Thoracic aorta (tissue), 2 donors: ENCODE results near the gene ETFDH. TPM values are rescaled to one million over a fixed set of nuclear protein-coding genes. Genes with fewer than 3 reads are reported as not detected.
A peak's percentile ranks its signal among the peaks of the same experiment; 100 is the strongest.

Source experiments
- ATAC-seq: fragments of 150-250 bp; one replicate; pipeline ENCODE4 v1.8.0; 2017; ENCODE audit warnings: low read depth; ENCODE audit not compliant: insufficient number of reproducible peaks, low FRiP score
- DNase-seq: peaks from one replicate; pipeline ENCODE4 v3.0.0-alpha.2; 2020; ENCODE audit warnings: low spot score
- H3K27ac ChIP-seq, 2 donors: fragments of 200-600 bp; sonication (generic); 1 replicate in 1 of 2; 2 replicates in 1 of 2; pipeline ENCODE4 v1.5.1; 2016; ENCODE audit warnings: mild to moderate bottlenecking in 2 of 2, moderate library complexity in 2 of 2
- H3K27me3 ChIP-seq: fragments of 200-600 bp; sonication (generic); replicated peaks from 2 replicates; pipeline ENCODE4 v1.6.0; 2016; ENCODE audit warnings: mild to moderate bottlenecking; ENCODE audit not compliant: insufficient read depth
- H3K36me3 ChIP-seq: fragments of 200-600 bp; sonication (generic); one replicate; pipeline ENCODE4 v1.5.1; 2016
- H3K4me1 ChIP-seq, 2 donors: fragments of 200-600 bp; sonication (generic); 1 replicate in 1 of 2; 2 replicates in 1 of 2; pipeline versions ENCODE4 v1.5.1 to v1.6.0; 2016; ENCODE audit warnings: low read depth in 2 of 2, mild to moderate bottlenecking in 1 of 2; ENCODE audit not compliant: control insufficient read depth in 1 of 2
- H3K4me3 ChIP-seq: fragments of 200-600 bp; sonication (generic); 2 replicates; pipeline ENCODE4 v1.5.1; 2016; ENCODE audit warnings: mild to moderate bottlenecking
- H3K9me3 ChIP-seq: fragments of 200-600 bp; sonication (generic); 2 replicates; pipeline ENCODE4 v1.5.1; 2016
- CTCF ChIP-seq: fragments of 200-600 bp; sonication (generic); IDR thresholded peaks from one replicate; pipeline ENCODE4 v1.5.1; 2019; ENCODE audit warnings: antibody characterized with exemption
- total RNA-seq, 2 donors: library from RNA; depleted of rRNA; stranded (reverse); fragments of >200 nt; gene quantifications; one replicate each; pipeline versions ENCODE4 v1.1.0 to v1.2.3, GENCODE V29; 2016

The ETFDH gene
- total RNA-seq, 2 donors from 2014 or later, result 15.6 to 18.6 TPM

DNA sequence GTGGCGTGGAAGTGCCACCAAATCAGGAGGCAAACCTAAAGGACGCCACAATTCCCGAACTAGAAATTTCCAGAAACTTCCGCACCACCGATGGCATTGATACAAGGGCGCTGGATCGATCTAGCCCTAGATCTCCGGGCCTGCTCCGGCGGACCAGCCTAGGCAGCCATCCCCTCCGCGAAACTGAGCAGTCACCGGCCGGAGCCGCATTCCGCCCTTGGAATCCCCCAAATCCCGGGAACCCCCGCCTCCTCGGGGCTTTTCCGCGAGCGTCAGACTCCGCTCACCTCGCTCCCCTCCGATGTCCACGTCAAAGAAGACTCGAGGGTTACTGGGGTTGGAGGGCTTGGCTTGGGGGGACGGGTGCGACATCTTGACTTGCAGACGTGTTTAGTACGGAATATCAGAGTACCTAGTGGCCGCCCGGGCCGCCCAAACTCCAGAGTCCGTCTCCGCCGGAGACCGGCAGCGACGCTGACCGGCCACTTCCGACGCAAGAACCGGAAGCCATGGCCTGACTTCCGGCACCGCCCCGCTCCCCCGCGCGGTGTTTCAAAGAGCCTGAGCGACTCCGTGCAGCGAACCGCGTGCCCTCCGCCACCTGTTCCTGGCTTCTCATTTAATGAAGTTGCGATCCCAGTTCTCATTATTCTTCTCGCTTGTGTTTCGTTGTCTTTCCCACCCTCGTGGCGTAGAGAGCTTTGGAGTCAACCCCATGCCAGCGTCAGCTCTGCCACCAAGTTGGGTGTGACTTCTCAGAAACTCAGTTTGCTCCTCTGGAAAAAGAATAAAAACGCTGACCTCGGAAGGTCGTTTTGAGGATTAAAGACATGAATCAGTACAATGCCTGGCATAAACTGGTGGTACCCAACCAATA, 51.1 kb downstream of the ETFDH start, which contains the start of gene PPID:
Gene PPID (minus strand): TSS at position 480 of the 877 bp plus-strand sequence. CDS start 108 bp downstream, at position 372.
- Histone ChIP-seq H3K27me3 (no peaks in the 10 kb centered on the region), H3K9me3 (no peaks in the 10 kb centered on the region), H3K4me1 (peaks cover 10% of the 10 kb centered on the region in 2 donors), H3K4me3 (peak within 1 kb of the TSS; percentile 97), H3K27ac (peak within 1 kb of the TSS; percentile 85 to 86), H3K36me3 (peaks cover 9% of the 10 kb centered on the region)
- ATAC-seq, result peak; percentile 88
- no peak for TF ChIP-seq CTCF
- DNase-seq, result peak; percentile 18

DNA sequence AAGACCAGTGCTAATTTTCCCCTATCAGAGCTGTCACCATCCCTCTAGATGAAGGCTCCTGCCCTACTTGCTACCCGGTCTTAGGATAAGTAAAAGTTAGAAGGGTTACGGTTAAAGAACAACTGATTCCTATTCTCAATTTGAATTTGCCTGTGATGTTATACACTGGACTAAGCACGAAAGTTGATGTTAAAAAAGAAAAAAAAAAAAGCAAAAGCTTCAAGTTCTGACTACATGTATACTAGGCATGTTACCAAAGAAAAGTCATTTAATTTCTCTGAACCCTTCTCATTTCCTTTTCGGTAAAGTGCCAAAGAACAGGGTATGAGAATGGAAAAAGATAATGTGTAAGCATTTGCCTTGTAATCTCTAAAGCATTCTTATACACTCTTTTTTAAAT, 52.5 kb downstream of the ETFDH start:
- peaks cover 4% of the 10 kb centered on the region for H3K36me3 ChIP-seq
- H3K9me3 ChIP-seq, result no peaks in the 10 kb centered on the region
- no peak for DNase-seq
- no peaks in the 10 kb centered on the region for H3K27me3 ChIP-seq
- H3K4me3 ChIP-seq, result no peak overlapping the region
- no peak overlapping the region for H3K27ac ChIP-seq
- ATAC-seq, result no peak
- peaks cover 10% of the 10 kb centered on the region in 2 donors for H3K4me1 ChIP-seq
- no peak for TF ChIP-seq CTCF

DNA sequence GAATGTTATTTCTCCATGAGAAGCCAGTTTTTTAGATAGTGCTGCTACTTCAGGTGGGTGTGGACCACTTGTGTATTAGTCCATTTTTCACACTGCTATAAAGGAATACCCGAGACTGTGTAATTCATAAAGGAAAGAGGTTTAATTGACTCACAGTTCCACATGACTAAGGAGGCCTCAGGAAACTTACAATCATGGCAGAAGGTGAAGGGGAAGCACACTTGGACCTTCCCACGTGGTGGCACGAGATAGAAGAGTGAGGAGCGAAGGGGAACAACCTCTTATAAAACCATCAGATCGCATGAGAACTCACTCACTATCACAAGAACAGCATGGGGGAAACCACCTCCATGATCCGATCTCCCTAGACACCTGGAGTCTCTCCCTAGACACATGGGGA, 54.5 kb downstream of the ETFDH start:
- ATAC-seq, result no peak

DNA sequence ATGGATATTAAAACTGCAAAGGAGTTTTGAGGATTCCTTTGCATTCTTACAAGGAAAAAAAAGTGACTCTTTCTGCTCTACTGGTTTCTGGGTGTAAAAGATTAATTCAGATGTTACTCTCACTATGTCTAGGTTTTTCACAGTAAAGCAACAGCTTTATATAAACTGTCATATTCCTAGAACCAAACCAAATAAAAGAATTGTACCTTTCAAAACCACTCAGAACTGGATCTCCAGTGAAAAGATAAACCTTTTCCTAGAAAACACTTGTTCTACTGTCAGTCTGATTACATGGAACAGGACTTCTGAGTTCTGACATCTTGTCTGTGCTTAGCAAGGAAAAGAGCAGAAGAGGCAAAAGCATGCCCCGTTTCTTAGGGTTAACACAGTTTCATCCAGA, 56.1 kb downstream of the ETFDH start:
- ATAC-seq (no peak), DNase-seq (no peak)
- TF ChIP-seq CTCF, result no peak

More for the DNA sequence above, 54.5 kb downstream of the ETFDH start:
- Histone ChIP-seq H3K27ac (no peak overlapping the region), H3K4me3 (no peak overlapping the region), H3K27me3 (no peaks in the 10 kb centered on the region), H3K9me3 (no peaks in the 10 kb centered on the region), H3K4me1 (peaks cover 8 to 12% of the 10 kb centered on the region in 2 donors), H3K36me3 (no peaks in the 10 kb centered on the region)
- TF ChIP-seq CTCF, result no peak
- DNase-seq, result no peak

DNA sequence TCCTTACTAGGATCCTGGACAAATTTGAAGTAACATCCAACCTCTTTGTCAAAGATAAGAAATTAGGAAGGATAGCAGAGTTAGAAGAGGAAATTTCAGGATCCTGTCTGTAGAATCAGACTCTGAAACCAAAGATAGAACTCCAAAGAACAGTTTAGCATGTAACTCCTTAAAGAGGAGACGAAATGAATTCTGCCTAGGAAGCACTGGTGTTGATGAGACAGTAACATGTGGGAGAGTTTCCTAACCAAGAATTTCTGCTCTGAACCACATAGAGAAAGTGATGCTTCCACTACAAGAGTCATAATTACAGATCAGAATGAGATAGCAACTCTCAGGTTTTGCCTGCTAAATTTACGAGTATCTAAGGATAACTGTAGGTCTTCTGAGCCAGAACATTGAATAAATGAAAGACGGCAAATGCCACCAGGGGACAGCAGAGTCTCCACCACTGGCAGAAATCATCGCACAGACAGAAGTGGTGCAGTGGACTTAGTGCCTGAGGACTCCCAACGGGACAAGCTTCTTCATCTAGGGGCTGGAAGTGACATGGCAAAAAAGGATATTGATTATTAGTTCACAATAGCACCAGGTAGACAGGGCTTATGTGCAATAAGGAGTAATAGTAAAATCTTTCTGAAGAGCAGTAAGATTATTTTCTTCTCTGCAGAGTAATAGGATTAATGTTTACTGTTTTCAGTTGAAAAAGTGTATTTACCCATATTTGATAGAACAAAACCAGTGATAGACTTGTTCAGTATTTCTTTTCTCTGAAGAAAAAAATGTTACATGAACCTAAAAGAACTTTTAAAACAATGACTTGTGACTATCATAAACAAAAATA, 57.8 kb downstream of the ETFDH start:
- DNase-seq, result peak; percentile 12
- H3K27ac ChIP-seq, result no peak overlapping the region
- H3K27me3 ChIP-seq, result no peaks in the 10 kb centered on the region
- peak; percentile 91 for TF ChIP-seq CTCF
- ATAC-seq, result peak; percentile 85
- H3K4me3 ChIP-seq, result no peak overlapping the region
- no peaks in the 10 kb centered on the region for H3K36me3 ChIP-seq
- peaks cover 0 to 4% of the 10 kb centered on the region in 2 donors for H3K4me1 ChIP-seq
- H3K9me3 ChIP-seq, result no peaks in the 10 kb centered on the region

More for the DNA sequence above, 56.1 kb downstream of the ETFDH start:
- Histone ChIP-seq H3K27ac (no peak overlapping the region), H3K27me3 (no peaks in the 10 kb centered on the region), H3K4me3 (no peak overlapping the region), H3K36me3 (no peaks in the 10 kb centered on the region), H3K9me3 (no peaks in the 10 kb centered on the region), H3K4me1 (peaks cover 0 to 4% of the 10 kb centered on the region in 2 donors)
